HepG2 (cell line): ENCODE data around the gene FCRL5. TPM values are rescaled to one million over a fixed set of nuclear protein-coding genes. Genes with fewer than 3 reads are reported as not detected.

ENCODE experiments used
- ATAC-seq: fragments of 200-7000 bp; cut with Tn5 transposase; 3 replicates; pipeline ENCODE4 v1.9.1; 2020; ENCODE audit warnings: mild to moderate bottlenecking, moderate library complexity
- BruUV-seq: library from RNA; stranded (reverse); fragments of 400-500 nt; replicated peaks from 2 replicates; lab custom pipeline; 2021; lab: Mats Ljungman, UMichigan
- CTCF ChIA-PET: fragments of 300-600 bp; formaldehyde crosslinking; extraction: SDS; loops from one replicate; lab custom pipeline; 2021; ENCODE audit warnings: low total read pairs, inconsistent platforms, low intra/inter-chr PET ratio; lab: Yijun Ruan, JAX
- POLR2A ChIA-PET: fragments of 350-600 bp; sonication (Branson Sonifier 250); formaldehyde crosslinking; loops from one replicate; lab custom pipeline; 2020; ENCODE audit warnings: antibody characterized with exemption, inconsistent platforms; lab: Yijun Ruan, JAX
- DNase-seq: peaks from one replicate; pipeline ENCODE4 v3.0.0-alpha.2; 2015; ENCODE audit warnings: low spot score
- FAIRE-seq: peaks from 3 replicates; lab custom pipeline; 2011; peaks lifted over from hg19 to GRCh38; lab: Jason Lieb, UNC
- H2AFZ ChIP-seq: one replicate; pipeline ENCODE4 v1.6.1; 2011; ENCODE audit warnings: low read length, inconsistent platforms
- H3K27ac ChIP-seq: fragments of 300-600 bp; 3 replicates; pipeline ENCODE4 v1.8.0; 2011; ENCODE audit warnings: mixed run types, mild to moderate bottlenecking, mixed read lengths, low read length, inconsistent platforms; ENCODE audit not compliant: insufficient read depth; ENCODE audit errors: extremely low read length
- H3K27me3 ChIP-seq, 2 experiments: fragments of 200-600 bp in 1 of 2; 2 replicates in 1 of 2; 3 replicates in 1 of 2; pipeline versions ENCODE4 v1.6.0 to v1.8.0; 2011; ENCODE audit warnings: low read length in 2 of 2, mild to moderate bottlenecking in 2 of 2, moderate library complexity in 2 of 2, inconsistent platforms in 1 of 2; ENCODE audit not compliant: insufficient read depth in 2 of 2, control insufficient read depth in 1 of 2
- H3K36me3 ChIP-seq, 2 experiments: fragments of 200-600 bp in 1 of 2; replicated peaks in 1 of 2; 2 replicates in 1 of 2; 3 replicates in 1 of 2; pipeline versions ENCODE4 v1.5.1 to v1.8.0; 2011; ENCODE audit warnings: low read length in 2 of 2, inconsistent platforms in 1 of 2; ENCODE audit not compliant: insufficient read depth in 2 of 2, control insufficient read depth in 1 of 2
- H3K4me1 ChIP-seq: 2 replicates; pipeline ENCODE4 v1.5.1; 2012; ENCODE audit warnings: low read length, inconsistent platforms; ENCODE audit not compliant: insufficient read depth
- H3K4me2 ChIP-seq: 2 replicates; pipeline ENCODE4 v1.6.0; 2011; ENCODE audit warnings: low read depth, low read length, inconsistent platforms
- H3K4me3 ChIP-seq, 3 experiments: fragments of 200-600 bp in 1 of 3; sonication (generic), shearing (Covaris generic) in 1 of 3; replicated peaks in 1 of 3; 2 replicates each; pipeline ENCODE4 v1.5.1; 2011 to 2016; ENCODE audit warnings: low read length in 3 of 3, inconsistent platforms in 2 of 3, low read depth in 2 of 3, mild to moderate bottlenecking in 2 of 3, control low read depth in 1 of 3, mixed read lengths in 1 of 3; ENCODE audit not compliant: insufficient read depth in 1 of 3
- H3K79me2 ChIP-seq: one replicate; pipeline ENCODE4 v1.6.1; 2011; ENCODE audit warnings: low read length, inconsistent platforms; ENCODE audit not compliant: insufficient read depth
- H3K9ac ChIP-seq: 2 replicates; pipeline ENCODE4 v1.6.0; 2011; ENCODE audit warnings: mild to moderate bottlenecking, low read depth, low read length, inconsistent platforms; ENCODE audit not compliant: insufficient read depth
- H3K9me3 ChIP-seq: 2 replicates; pipeline ENCODE4 v1.5.1; 2012; ENCODE audit warnings: mild to moderate bottlenecking, low read length
- H4K20me1 ChIP-seq: 2 replicates; pipeline ENCODE4 v1.6.0; 2011; ENCODE audit warnings: inconsistent platforms, mild to moderate bottlenecking, low read length, moderate library complexity; ENCODE audit not compliant: insufficient read depth
- CEBPG ChIP-seq: IDR thresholded peaks from 2 replicates; pipeline ENCODE4 v1.6.1; 2016
- MATR3 ChIP-seq: sonication (generic); formaldehyde crosslinking; IDR thresholded peaks from 2 replicates; pipeline ENCODE4 v1.4.0; 2020; ENCODE audit warnings: missing genetic modification reagents
- SALL2 ChIP-seq: sonication (generic); formaldehyde crosslinking; IDR thresholded peaks from 2 replicates; pipeline ENCODE4 v1.8.1; 2023; ENCODE audit warnings: mild to moderate bottlenecking, missing genetic modification reagents, inconsistent platforms
- SMC3 ChIP-seq: IDR thresholded peaks from 2 replicates; pipeline ENCODE4 v1.6.1; 2011; ENCODE audit warnings: low read length, improper control_type of control experiment
- SRF ChIP-seq: IDR thresholded peaks from 2 replicates; pipeline ENCODE4 v1.6.1; 2011; ENCODE audit warnings: mild to moderate bottlenecking, low read depth, low read length, moderate library complexity
- ZNF367 ChIP-seq: sonication (generic); formaldehyde crosslinking; IDR thresholded peaks from 2 replicates; pipeline ENCODE4 v1.4.0; 2020; ENCODE audit warnings: missing genetic modification reagents, borderline replicate concordance
- ZNF766 ChIP-seq: sonication (generic); formaldehyde crosslinking; IDR thresholded peaks from 2 replicates; pipeline ENCODE4 v1.5.0; 2020; ENCODE audit warnings: missing genetic modification reagents, borderline replicate concordance
- in situ Hi-C: cut with HindIII; loops from 2 replicates; pipeline ENCODE4 v1.10.0; 2017; ENCODE audit warnings: low pct_unique_long_range_greater_than_20kb; ENCODE audit not compliant: extremely low pct_ligation_motif_present
- intact Hi-C: fragments of 100-400 bp; cut with micrococcal nuclease; formaldehyde crosslinking; loops from one replicate; pipeline ENCODE4 v1.10.0; 2022; ENCODE audit not compliant: unreplicated experiment
- polyA plus RNA-seq, 8 experiments: library from polyadenylated mRNA; depleted of rRNA in 3 of 8; stranded (reverse) in 7 of 8; unstranded in 1 of 8; fragments of >200 nt; fragmentation: Illumina TruSeq in 4 of 8; extraction: Trizol in 4 of 8; gene quantifications; 2 replicates each; pipeline versions ENCODE4 v1.2.1 to v1.2.3, GENCODE V29; 2011 to 2016; ENCODE audit warnings: low read depth in 4 of 8, missing spikeins in 1 of 8, mixed read lengths in 1 of 8; ENCODE audit not compliant: insufficient read depth in 1 of 8
- total RNA-seq, 5 experiments: library from RNA; depleted of rRNA; stranded (reverse); fragments of >200 nt; fragmentation: Illumina TruSeq; extraction: Trizol; gene quantifications; 2 replicates each; pipeline ENCODE4 v1.2.3, GENCODE V29; 2016; ENCODE audit warnings: low read depth in 1 of 5
- TF ChIP-seq, protein P1 (sequence below): sonication (generic); formaldehyde crosslinking; IDR thresholded peaks from 2 replicates; pipeline ENCODE4 v1.4.0; 2020; ENCODE audit warnings: mild to moderate bottlenecking, missing genetic modification reagents, borderline replicate concordance
- TF ChIP-seq, protein P2 (sequence below): sonication (generic); formaldehyde crosslinking; IDR thresholded peaks from 2 replicates; pipeline ENCODE4 v1.9.0; 2021; ENCODE audit warnings: mild to moderate bottlenecking, missing genetic modification reagents
- TF ChIP-seq, protein P3 (sequence below): IDR thresholded peaks from 2 replicates; pipeline ENCODE4 v1.6.1; 2016; ENCODE audit warnings: low read depth, borderline replicate concordance

FCRL5 gene
- total and polyA plus RNA-seq, 2 of the 13 experiments (the other 11 are each of a cell fraction or from before 2014, with no cell fraction given): not detected

DNA sequence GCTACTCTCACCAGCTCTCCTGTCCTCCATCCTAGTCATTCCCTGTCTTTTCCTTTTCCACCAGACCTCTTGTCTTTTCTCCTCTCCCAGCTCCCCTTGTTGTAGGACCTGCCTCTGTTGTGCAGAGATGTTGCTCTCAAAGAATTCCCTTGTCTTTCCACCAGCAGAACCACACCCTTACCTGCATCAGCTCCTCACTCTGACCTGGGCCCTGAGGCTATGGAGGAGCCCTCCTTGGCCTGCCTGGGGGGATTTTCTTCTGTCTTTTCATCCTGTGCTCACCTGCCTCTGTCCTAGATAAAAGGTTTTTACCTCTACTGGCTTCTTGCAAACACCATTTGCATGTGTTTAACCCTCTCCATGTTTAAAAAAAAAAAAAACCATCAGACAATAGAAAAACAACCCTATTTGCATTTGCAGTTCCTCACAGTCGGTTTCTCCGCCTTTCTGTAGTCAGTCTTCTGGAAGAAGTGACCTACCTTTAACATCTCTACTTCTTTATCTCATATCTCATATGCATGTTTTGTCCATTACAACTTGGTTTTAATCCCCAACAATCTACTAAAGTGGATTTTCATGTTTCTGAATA is 12.1 kb downstream of the FCRL5 start (continued):
- TF ChIP-seq, protein P1, sequence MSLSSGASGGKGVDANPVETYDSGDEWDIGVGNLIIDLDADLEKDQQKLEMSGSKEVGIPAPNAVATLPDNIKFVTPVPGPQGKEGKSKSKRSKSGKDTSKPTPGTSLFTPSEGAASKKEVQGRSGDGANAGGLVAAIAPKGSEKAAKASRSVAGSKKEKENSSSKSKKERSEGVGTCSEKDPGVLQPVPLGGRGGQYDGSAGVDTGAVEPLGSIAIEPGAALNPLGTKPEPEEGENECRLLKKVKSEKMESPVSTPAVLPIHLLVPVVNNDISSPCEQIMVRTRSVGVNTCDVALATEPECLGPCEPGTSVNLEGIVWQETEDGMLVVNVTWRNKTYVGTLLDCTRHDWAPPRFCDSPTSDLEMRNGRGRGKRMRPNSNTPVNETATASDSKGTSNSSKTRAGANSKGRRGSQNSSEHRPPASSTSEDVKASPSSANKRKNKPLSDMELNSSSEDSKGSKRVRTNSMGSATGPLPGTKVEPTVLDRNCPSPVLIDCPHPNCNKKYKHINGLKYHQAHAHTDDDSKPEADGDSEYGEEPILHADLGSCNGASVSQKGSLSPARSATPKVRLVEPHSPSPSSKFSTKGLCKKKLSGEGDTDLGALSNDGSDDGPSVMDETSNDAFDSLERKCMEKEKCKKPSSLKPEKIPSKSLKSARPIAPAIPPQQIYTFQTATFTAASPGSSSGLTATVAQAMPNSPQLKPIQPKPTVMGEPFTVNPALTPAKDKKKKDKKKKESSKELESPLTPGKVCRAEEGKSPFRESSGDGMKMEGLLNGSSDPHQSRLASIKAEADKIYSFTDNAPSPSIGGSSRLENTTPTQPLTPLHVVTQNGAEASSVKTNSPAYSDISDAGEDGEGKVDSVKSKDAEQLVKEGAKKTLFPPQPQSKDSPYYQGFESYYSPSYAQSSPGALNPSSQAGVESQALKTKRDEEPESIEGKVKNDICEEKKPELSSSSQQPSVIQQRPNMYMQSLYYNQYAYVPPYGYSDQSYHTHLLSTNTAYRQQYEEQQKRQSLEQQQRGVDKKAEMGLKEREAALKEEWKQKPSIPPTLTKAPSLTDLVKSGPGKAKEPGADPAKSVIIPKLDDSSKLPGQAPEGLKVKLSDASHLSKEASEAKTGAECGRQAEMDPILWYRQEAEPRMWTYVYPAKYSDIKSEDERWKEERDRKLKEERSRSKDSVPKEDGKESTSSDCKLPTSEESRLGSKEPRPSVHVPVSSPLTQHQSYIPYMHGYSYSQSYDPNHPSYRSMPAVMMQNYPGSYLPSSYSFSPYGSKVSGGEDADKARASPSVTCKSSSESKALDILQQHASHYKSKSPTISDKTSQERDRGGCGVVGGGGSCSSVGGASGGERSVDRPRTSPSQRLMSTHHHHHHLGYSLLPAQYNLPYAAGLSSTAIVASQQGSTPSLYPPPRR (CRISPR knock-in tag): no peak
- TF ChIP-seq MATR3 (CRISPR knock-in tag) (no peak), ZNF367 (CRISPR knock-in tag) (no peak)

DNA sequence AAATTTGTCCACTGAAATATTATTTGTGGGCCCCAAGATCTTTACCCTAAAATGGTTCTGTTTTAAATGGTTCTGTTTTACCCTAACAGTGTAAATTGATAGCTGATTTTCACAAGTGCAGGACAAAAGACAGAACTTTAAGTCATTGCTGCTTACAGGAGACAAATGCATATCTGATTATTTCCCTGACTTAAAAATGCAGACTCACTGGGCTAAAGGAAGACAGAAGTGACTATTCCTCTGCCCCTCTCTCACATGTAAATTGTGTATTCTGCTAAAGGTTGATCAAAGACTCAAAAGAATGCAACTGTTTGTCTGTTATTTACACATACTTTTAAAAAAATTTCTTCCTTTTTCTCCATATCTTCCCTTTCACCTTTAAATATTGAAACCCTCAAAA is 12.7 kb downstream of the FCRL5 start:
- CTCF ChIA-PET: no interaction called here
- Histone ChIP-seq H3K4me3 (no peak overlapping the region), H3K27me3 (no peaks in the 10 kb centered on the region; a peak in 1 of 5 replicates), H3K4me2 (no peak overlapping the region), H4K20me1 (no peaks in the 10 kb centered on the region), H2AFZ (no peak overlapping the region), H3K36me3 (no peaks in the 10 kb centered on the region), H3K9me3 (no peaks in the 10 kb centered on the region), H3K9ac (no peak overlapping the region), H3K79me2 (no peaks in the 10 kb centered on the region), H3K27ac (no peak overlapping the region), H3K4me1 (no peaks in the 10 kb centered on the region)
- no peak for ATAC-seq
- BruUV-seq: no TSS peak
- intact Hi-C loops (no loop called here), in situ Hi-C loops (no loop called here)
- POLR2A ChIA-PET: no interaction called here
- no peak for DNase-seq
- FAIRE-seq: no peak
- no peak for TF ChIP-seq ZNF766
- no peak for TF ChIP-seq SALL2 (CRISPR knock-in tag)
- TF ChIP-seq CEBPG (CRISPR knock-in tag): no peak
- TF ChIP-seq SMC3: no peak
- TF ChIP-seq, protein P2, sequence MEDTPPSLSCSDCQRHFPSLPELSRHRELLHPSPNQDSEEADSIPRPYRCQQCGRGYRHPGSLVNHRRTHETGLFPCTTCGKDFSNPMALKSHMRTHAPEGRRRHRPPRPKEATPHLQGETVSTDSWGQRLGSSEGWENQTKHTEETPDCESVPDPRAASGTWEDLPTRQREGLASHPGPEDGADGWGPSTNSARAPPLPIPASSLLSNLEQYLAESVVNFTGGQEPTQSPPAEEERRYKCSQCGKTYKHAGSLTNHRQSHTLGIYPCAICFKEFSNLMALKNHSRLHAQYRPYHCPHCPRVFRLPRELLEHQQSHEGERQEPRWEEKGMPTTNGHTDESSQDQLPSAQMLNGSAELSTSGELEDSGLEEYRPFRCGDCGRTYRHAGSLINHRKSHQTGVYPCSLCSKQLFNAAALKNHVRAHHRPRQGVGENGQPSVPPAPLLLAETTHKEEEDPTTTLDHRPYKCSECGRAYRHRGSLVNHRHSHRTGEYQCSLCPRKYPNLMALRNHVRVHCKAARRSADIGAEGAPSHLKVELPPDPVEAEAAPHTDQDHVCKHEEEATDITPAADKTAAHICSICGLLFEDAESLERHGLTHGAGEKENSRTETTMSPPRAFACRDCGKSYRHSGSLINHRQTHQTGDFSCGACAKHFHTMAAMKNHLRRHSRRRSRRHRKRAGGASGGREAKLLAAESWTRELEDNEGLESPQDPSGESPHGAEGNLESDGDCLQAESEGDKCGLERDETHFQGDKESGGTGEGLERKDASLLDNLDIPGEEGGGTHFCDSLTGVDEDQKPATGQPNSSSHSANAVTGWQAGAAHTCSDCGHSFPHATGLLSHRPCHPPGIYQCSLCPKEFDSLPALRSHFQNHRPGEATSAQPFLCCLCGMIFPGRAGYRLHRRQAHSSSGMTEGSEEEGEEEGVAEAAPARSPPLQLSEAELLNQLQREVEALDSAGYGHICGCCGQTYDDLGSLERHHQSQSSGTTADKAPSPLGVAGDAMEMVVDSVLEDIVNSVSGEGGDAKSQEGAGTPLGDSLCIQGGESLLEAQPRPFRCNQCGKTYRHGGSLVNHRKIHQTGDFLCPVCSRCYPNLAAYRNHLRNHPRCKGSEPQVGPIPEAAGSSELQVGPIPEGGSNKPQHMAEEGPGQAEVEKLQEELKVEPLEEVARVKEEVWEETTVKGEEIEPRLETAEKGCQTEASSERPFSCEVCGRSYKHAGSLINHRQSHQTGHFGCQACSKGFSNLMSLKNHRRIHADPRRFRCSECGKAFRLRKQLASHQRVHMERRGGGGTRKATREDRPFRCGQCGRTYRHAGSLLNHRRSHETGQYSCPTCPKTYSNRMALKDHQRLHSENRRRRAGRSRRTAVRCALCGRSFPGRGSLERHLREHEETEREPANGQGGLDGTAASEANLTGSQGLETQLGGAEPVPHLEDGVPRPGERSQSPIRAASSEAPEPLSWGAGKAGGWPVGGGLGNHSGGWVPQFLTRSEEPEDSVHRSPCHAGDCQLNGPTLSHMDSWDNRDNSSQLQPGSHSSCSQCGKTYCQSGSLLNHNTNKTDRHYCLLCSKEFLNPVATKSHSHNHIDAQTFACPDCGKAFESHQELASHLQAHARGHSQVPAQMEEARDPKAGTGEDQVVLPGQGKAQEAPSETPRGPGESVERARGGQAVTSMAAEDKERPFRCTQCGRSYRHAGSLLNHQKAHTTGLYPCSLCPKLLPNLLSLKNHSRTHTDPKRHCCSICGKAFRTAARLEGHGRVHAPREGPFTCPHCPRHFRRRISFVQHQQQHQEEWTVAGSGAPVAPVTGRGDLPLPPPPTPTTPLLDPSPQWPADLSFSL: no peak
- no peak for TF ChIP-seq SRF
- TF ChIP-seq, protein P3, sequence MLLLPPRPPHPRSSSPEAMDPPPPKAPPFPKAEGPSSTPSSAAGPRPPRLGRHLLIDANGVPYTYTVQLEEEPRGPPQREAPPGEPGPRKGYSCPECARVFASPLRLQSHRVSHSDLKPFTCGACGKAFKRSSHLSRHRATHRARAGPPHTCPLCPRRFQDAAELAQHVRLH (CRISPR knock-in tag): no peak
